ENCODE results near the gene COPB1. TPM values are rescaled to one million over a fixed set of nuclear protein-coding genes. Genes with fewer than 3 reads are reported as not detected.

COPB1 gene
- total RNA-seq, 2 experiments from 2014 or later, result 77.8 to 79.1 TPM

DNA sequence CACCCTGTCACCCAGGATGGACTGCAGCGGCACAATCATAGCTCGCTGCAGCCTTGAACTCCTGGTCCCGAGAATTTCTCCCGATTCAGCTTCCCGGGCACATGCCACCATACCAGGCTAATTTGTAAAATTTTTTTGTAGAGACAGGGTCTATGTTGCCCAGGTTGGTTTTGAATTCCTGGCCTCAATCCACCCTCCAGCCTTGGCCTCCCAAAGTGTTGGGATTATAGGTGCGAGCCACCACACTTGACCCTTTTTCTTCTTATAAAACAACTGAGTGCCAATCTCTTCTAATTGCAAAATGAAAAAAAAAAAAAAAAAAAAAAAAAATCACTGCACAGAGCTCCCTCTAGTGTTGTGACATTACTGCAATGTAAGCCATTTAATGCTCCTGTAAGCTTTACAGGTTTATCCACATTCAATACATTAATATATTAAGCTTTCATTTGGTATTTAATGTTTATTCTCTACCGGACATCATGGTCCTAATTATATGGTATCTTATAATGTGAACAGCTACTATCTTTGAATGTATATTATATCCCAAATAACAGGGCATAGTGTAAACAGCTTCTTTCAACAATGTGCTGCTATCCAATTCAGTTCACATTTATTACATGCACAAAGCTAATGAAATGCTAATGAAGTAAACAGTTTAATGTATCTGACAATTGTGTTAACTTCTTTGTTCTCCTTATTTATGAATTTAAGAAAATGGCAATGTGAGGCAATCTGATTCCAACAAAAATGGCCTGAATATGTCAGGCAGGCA is 44.6 kb downstream of the COPB1 start:
- H3K4me3 Mint-ChIP-seq, result no peak overlapping the region
- DNase-seq (no peak), ATAC-seq (peak; percentile 42)
- peaks cover 49% of the 10 kb centered on the region for H3K36me3 Mint-ChIP-seq (ENCODE audit: low read depth)
- H3K27me3 Mint-ChIP-seq (ENCODE audit: low read depth), result no peaks in the 10 kb centered on the region
- H3K27ac Mint-ChIP-seq, result no peak overlapping the region
- ChIA-PET CTCF (interaction anchor here (0.6 to 8.5 kb wide), 48 partner anchors 9 to 684 kb away, joined by 3 to 180 read pairs (median 4); partner anchors contain the start of gene SPON1), POLR2A (interaction anchor here (0.6 to 2.2 kb wide), 3 partner anchors 17 to 154 kb away, joined by 3 to 9 read pairs (median 4); no protein-coding TSS in a partner anchor)
- H3K4me1 Mint-ChIP-seq (ENCODE audit: low read depth), result peaks cover 8% of the 10 kb centered on the region
- no peaks in the 10 kb centered on the region for H3K9me3 Mint-ChIP-seq (ENCODE audit: insufficient read depth)

DNA sequence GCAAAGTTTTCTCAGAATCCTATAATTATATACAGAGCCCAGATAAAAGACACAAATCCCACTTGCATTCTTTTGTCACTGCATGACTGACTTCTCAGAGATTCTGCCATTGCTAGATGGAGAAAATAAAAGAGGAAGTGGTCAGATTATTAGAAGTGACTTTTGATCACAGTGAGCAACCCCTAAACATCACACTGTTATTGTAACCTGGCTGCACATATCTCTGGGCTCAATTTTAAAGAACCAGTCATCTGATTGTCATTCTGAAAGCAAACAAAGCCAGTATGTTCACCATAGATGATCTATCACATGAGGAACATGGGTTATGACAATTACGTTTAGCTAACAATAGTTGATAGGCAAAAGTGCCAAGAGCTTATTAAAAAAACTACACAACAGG is 47.8 kb downstream of the COPB1 start:
- no peak for ATAC-seq
- CTCF ChIA-PET, result interaction anchor here (0.9 to 8.5 kb wide), 4 partner anchors 33 to 455 kb away, joined by 3 to 180 read pairs (median 22); no protein-coding TSS in a partner anchor

DNA sequence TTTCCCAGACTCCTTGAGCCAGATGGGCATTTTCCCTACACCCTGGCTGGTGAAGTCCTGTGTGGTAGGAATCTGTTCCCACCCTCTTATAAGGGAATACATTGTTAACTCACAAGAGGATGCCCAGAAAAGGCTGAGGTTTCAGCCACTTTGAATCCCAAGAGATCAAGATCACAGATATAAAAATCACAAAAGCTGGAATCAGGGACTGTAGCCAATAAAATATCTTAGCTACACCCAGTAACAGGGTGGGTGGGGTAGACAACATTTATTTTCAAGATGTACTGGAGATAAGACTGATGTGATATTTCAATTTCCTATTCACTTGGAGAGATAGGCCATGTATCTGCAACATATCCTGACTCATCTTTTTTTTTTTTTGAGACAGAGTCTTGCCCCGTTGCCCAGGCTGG is 50.3 kb downstream of the COPB1 start:
- Mint-ChIP-seq H3K27me3 (ENCODE audit: low read depth) (no peaks in the 10 kb centered on the region), H3K36me3 (ENCODE audit: low read depth) (peaks cover 23% of the 10 kb centered on the region), H3K27ac (no peak overlapping the region), H3K9me3 (ENCODE audit: insufficient read depth) (no peaks in the 10 kb centered on the region), H3K4me3 (no peak overlapping the region), H3K4me1 (ENCODE audit: low read depth) (peaks cover 38% of the 10 kb centered on the region)
- CTCF ChIA-PET, result no interaction called here
- ATAC-seq (no peak), DNase-seq (no peak)
- POLR2A ChIA-PET, result no interaction called here

More for the DNA sequence above, 47.8 kb downstream of the COPB1 start:
- Mint-ChIP-seq H3K27me3 (ENCODE audit: low read depth) (no peaks in the 10 kb centered on the region), H3K9me3 (ENCODE audit: insufficient read depth) (no peaks in the 10 kb centered on the region), H3K36me3 (ENCODE audit: low read depth) (peaks cover 34% of the 10 kb centered on the region), H3K4me3 (no peak overlapping the region), H3K4me1 (ENCODE audit: low read depth) (peaks cover 23% of the 10 kb centered on the region), H3K27ac (no peak overlapping the region)
- POLR2A ChIA-PET, result no interaction called here
- DNase-seq, result no peak

DNA sequence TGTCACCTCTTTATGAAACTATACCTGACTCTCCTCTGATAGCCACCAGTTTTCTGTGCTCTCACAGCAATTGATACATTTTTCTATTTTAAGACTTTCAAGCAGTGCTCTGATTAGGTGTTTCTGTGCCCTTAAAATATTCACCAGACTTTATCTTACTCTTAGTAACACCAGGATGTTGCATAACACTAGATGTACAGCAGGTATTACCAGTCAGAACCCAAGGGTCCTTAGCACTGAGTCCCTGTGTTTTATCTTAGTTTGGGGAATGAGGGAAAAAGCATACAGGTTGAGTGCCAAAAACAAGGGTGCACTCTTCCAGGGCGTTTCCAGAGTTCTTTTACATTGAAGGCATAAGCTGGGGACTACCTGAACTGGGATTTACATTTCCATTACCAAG is 51.4 kb downstream of the COPB1 start:
- ATAC-seq (no peak), DNase-seq (no peak)
- Mint-ChIP-seq H3K27ac (no peak overlapping the region), H3K9me3 (ENCODE audit: insufficient read depth) (no peaks in the 10 kb centered on the region), H3K27me3 (ENCODE audit: low read depth) (no peaks in the 10 kb centered on the region), H3K4me3 (no peak overlapping the region), H3K36me3 (ENCODE audit: low read depth) (peaks cover 21% of the 10 kb centered on the region), H3K4me1 (ENCODE audit: low read depth) (peaks cover 38% of the 10 kb centered on the region)
- CTCF ChIA-PET, result interaction anchor here (0.6 kb wide), 1 partner anchor 447 kb away, joined by 3 read pairs; no protein-coding TSS in a partner anchor
- POLR2A ChIA-PET, result no interaction called here

DNA sequence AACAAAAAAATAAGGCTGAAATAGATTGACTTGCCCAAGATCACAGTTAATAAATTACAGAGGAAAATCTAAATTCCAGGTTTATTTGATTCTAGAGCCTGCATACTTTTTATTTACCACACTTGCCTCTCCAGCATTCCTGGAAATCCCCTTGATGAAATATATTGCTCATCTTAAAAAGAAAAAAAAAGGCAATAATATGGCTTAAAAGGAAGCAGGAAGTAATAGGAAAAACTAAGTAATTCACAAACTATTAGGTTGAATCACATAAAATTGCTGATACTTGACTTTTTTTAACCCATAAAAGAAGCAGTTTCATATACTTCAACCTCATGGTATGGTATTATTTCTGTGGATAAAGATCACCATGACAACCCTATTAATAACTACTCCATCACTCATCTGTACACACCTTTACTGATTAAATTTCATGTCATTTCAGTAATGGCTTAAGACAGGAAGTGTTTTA is 52.9 kb downstream of the COPB1 start:
- Mint-ChIP-seq H3K9me3 (ENCODE audit: insufficient read depth) (no peaks in the 10 kb centered on the region), H3K36me3 (ENCODE audit: low read depth) (peaks cover 10% of the 10 kb centered on the region), H3K4me3 (no peak overlapping the region), H3K4me1 (ENCODE audit: low read depth) (peaks cover 34% of the 10 kb centered on the region), H3K27me3 (ENCODE audit: low read depth) (no peaks in the 10 kb centered on the region), H3K27ac (no peak overlapping the region)
- POLR2A ChIA-PET, result no interaction called here
- no peak for DNase-seq
- no peak for ATAC-seq
- CTCF ChIA-PET, result interaction anchor here (1.6 kb wide), 1 partner anchor 146 kb away, joined by 7 read pairs; no protein-coding TSS in a partner anchor

DNA sequence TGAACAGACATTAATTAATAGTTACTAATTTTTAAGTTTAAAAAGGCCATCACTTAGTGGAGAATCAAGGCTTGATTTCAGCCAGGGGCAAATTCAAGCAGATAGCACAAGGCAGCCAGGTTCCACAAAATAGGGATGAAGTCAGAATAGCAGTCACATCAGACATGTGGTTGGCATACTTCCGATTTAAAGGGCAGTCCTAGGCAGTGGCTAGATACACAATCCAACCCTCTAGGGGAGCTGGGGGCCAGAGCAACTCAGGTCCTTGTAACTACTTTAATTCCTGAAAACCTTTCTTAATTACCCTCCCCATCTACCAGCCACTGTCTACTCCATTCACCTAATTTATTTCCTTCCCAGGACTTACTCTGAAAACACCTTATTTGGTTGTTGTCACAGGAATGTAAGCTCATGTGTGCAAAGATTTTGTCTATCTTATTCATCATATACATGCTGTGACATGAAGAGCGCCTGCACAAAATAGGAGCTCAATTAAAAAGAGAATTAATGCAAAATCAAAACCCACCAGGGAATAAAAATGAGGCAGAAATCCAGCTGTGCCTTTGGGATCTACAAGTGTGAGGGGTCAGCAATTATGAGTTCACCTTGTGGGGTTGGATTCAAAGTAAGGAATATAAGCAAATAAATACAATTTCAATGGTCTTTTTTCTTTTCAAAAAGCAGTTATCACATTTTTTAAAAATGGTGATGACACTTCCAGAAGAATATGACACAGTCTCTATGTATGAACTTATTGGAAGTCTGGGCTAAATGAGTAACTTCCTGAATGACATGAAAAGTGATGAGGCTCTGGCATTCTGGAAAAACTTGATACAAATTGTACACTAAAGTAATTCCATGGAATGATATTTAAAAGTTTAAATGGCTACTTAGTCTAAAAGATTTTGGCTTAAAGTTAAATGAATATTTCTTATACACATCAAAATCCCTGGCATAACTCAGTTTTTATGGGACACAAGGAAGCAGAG is 53.8 kb downstream of the COPB1 start:
- ATAC-seq (no peak), DNase-seq (no peak)
- Mint-ChIP-seq H3K36me3 (ENCODE audit: low read depth) (peaks cover 6% of the 10 kb centered on the region), H3K27ac (no peak overlapping the region), H3K4me1 (ENCODE audit: low read depth) (peaks cover 30% of the 10 kb centered on the region), H3K4me3 (no peak overlapping the region), H3K27me3 (ENCODE audit: low read depth) (no peaks in the 10 kb centered on the region), H3K9me3 (ENCODE audit: insufficient read depth) (no peaks in the 10 kb centered on the region)
- POLR2A ChIA-PET, result no interaction called here
- CTCF ChIA-PET, result interaction anchor here (1.2 to 2.1 kb wide), 4 partner anchors 9 to 145 kb away, joined by 3 to 8 read pairs (median 6); no protein-coding TSS in a partner anchor

DNA sequence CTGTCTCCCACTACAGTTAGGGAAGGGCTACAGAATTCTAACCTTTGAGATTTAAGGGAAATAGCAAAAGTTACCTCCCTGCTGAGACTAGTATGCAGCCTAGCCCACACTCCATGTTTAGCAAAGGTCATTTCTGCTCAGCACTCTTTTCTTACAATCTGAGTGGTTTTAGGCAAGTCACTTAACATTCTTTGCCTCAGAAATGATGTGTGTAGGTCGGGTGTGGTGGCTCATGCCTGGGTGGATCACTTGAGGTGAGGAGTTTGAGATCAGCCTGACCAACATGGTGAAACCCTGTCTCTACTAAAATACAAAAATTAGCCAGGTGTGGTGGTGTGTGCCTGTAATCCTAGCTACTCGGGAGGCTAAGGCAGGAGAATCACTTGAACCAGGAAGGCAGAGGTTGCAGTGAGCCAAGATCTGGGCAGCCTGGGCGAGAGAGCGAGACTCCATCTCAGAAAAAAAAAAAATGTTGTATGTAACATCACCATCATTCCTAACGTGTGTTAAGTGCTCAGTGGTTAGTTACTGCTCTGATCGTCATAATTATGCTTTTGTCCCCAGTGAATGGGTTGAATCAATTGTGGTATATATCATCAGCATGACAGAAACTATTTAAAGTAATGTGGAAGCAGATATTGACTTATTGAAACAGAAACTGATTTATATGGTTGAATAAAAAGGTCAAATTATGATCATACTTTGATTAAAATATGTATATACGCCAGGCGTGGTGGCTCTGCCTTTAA is 55.0 kb downstream of the COPB1 start:
- DNase-seq, result no peak
- no peak overlapping the region for H3K4me3 Mint-ChIP-seq
- peaks cover 31% of the 10 kb centered on the region for H3K4me1 Mint-ChIP-seq (ENCODE audit: low read depth)
- CTCF ChIA-PET, result interaction anchor here (1.5 to 2.1 kb wide), 3 partner anchors 9 to 144 kb away, joined by 4 to 8 read pairs (median 7); no protein-coding TSS in a partner anchor
- POLR2A ChIA-PET, result no interaction called here
- no peak overlapping the region for H3K27ac Mint-ChIP-seq
- peaks cover 2% of the 10 kb centered on the region for H3K36me3 Mint-ChIP-seq (ENCODE audit: low read depth)
- no peaks in the 10 kb centered on the region for H3K9me3 Mint-ChIP-seq (ENCODE audit: insufficient read depth)
- ATAC-seq, result no peak
- H3K27me3 Mint-ChIP-seq (ENCODE audit: low read depth), result no peaks in the 10 kb centered on the region

DNA sequence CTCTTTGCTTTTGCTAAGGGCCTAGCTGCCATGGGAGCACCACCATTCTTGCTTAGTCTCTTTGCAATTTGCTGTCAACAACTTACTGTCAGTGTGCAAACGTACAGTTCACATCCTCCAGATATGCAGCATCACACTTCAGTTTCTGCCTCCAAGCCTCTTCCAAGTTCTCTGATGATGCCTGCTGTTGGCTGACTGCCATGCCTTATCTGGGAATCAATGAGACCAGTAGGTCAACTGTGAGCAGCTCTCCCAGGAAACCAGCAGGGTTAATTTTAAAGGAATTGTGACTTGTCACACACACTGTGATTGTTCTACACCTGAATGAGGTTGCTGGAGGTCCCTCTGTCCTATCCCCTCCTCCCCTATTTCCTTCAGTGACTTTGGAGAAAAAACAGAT is 56.0 kb downstream of the COPB1 start:
- H3K27ac Mint-ChIP-seq, result no peak overlapping the region
- ATAC-seq (no peak), DNase-seq (no peak)
- no peaks in the 10 kb centered on the region for H3K9me3 Mint-ChIP-seq (ENCODE audit: insufficient read depth)
- POLR2A ChIA-PET, result no interaction called here
- CTCF ChIA-PET, result interaction anchor here (0.6 to 1.3 kb wide), 2 partner anchors 25 to 135 kb away, joined by 3 to 4 read pairs; no protein-coding TSS in a partner anchor
- no peak overlapping the region for H3K4me3 Mint-ChIP-seq
- no peaks in the 10 kb centered on the region for H3K27me3 Mint-ChIP-seq (ENCODE audit: low read depth)
- H3K36me3 Mint-ChIP-seq (ENCODE audit: low read depth), result peaks cover 6% of the 10 kb centered on the region
- peaks cover 37% of the 10 kb centered on the region for H3K4me1 Mint-ChIP-seq (ENCODE audit: low read depth)

DNA sequence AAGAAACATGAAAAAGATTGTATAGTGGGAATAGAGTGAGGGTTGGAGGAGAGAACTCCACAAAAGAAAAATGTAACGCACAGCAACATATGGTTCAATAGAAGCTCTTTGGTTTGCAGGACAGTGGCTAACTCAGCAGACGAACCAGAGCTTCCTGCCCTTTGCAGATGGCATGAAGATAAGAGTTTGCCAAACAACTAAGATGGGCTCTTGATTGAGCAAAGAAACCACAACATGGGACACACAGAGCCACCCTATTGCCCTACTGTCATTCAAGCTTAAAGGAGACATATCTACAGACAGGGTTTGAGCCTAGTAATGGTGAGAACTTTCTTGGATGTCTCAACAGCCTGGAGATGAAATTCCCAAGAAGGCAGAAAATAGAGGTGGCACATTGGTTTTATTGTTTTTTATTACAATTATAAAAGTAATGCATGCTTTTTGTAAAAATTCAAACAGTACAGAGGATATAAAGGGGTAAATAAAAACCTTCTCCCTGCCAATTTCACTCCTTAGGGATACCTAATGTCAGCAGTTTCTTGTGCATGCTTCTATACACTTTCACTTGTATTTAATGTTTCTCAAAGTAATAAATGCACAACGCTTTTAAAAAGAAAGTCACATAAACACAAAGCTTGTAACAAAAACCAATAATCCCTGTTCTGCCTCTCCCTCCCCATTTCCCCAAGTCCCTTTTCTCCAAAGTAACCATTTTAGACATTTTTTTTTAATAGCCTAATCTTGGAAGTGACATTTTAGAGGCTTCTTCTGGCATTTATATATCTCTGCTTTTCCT is 63.7 kb downstream of the COPB1 start:
- no peak overlapping the region for H3K4me3 Mint-ChIP-seq
- peaks cover 8% of the 10 kb centered on the region for H3K9me3 Mint-ChIP-seq (ENCODE audit: insufficient read depth)
- peaks cover 24% of the 10 kb centered on the region for H3K36me3 Mint-ChIP-seq (ENCODE audit: low read depth)
- peak overlapping the region; percentile 63 for H3K27ac Mint-ChIP-seq
- ChIA-PET POLR2A (interaction anchor here (0.7 to 1.0 kb wide), 2 partner anchors 13 to 132 kb away, joined by 3 to 5 read pairs; no protein-coding TSS in a partner anchor), CTCF (interaction anchor here (0.7 to 1.5 kb wide), 8 partner anchors 9 to 127 kb away, joined by 3 to 6 read pairs (median 4); no protein-coding TSS in a partner anchor)
- H3K27me3 Mint-ChIP-seq (ENCODE audit: low read depth), result no peaks in the 10 kb centered on the region
- peaks cover 36% of the 10 kb centered on the region for H3K4me1 Mint-ChIP-seq (ENCODE audit: low read depth)
- DNase-seq (peak; percentile 48), ATAC-seq (peak; percentile 79)

DNA sequence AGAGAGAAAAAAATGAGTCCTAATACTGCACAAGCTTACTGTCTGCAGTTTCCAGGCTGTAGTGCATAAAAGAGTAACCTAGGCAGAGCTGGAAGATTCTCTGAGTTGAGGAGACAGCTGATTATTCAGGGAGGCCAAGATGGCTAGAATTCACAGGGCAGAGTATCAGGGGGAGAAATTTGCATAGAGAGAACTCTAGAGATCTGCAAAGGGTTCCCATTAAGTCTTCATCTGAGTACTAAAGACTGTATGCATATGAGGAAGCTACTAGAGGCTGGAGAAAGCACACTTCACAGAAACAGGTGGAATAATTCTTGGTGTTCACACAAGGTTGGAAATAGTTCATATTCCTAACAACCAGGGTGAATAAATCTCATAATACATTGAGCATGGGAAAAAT is 74.0 kb downstream of the COPB1 start:
- H3K9me3 Mint-ChIP-seq (ENCODE audit: insufficient read depth), result no peaks in the 10 kb centered on the region
- no peak overlapping the region for H3K4me3 Mint-ChIP-seq
- DNase-seq (no peak), ATAC-seq (no peak)
- ChIA-PET CTCF (interaction anchor here (0.8 kb wide), 1 partner anchor 10 kb away, joined by 3 read pairs; no protein-coding TSS in a partner anchor), POLR2A (no interaction called here)
- no peak overlapping the region for H3K27ac Mint-ChIP-seq
- H3K36me3 Mint-ChIP-seq (ENCODE audit: low read depth), result peaks cover 6% of the 10 kb centered on the region
- H3K27me3 Mint-ChIP-seq (ENCODE audit: low read depth), result no peaks in the 10 kb centered on the region
- H3K4me1 Mint-ChIP-seq (ENCODE audit: low read depth), result peaks cover 12% of the 10 kb centered on the region

All from activated CD8-positive, alpha-beta T cell treated with anti-CD3 and anti-CD28 coated beads, Interleukin-2, amount 10 ng/mL, durations not matched to agents 7 days and 5 days (primary cell).